Hepatocyte (in vitro differentiated cells): ENCODE data around the gene PPP4R1. TPM values are rescaled to one million over a fixed set of nuclear protein-coding genes. Genes with fewer than 3 reads are reported as not detected.

Experiments
- DNase-seq: peaks from one replicate; pipeline ENCODE4 v3.0.0-alpha.2; 2016; ENCODE audit warnings: low spot score
- H2AFZ ChIP-seq: fragments of 200-600 bp; sonication (generic); 2 replicates; pipeline ENCODE4 v1.6.0; 2016; ENCODE audit warnings: antibody characterized with exemption, mild to moderate bottlenecking
- H3K27ac ChIP-seq: fragments of 200-600 bp; sonication (generic); 2 replicates; pipeline ENCODE4 v1.5.1; 2016; ENCODE audit warnings: mild to moderate bottlenecking
- H3K27me3 ChIP-seq: fragments of 200-600 bp; sonication (generic); 2 replicates; pipeline ENCODE4 v1.6.1; 2016
- H3K36me3 ChIP-seq: fragments of 200-600 bp; sonication (generic); replicated peaks from 2 replicates; pipeline ENCODE4 v1.5.1; 2016; ENCODE audit warnings: low read depth; ENCODE audit not compliant: insufficient read depth
- H3K4me1 ChIP-seq: fragments of 200-600 bp; sonication (generic); 2 replicates; pipeline ENCODE4 v1.5.1; 2016; ENCODE audit warnings: mild to moderate bottlenecking, moderate library complexity; ENCODE audit not compliant: insufficient read depth
- H3K4me2 ChIP-seq: fragments of 200-600 bp; sonication (generic); 2 replicates; pipeline ENCODE4 v1.6.0; 2016
- H3K4me3 ChIP-seq: fragments of 200-600 bp; sonication (generic); 2 replicates; pipeline ENCODE4 v1.5.1; 2016; ENCODE audit warnings: mild to moderate bottlenecking
- H3K79me2 ChIP-seq: fragments of 200-600 bp; sonication (generic); 2 replicates; pipeline ENCODE4 v1.6.0; 2017; ENCODE audit warnings: mild to moderate bottlenecking
- H3K9me2 ChIP-seq: fragments of 200-600 bp; sonication (generic); replicated peaks from 2 replicates; pipeline ENCODE4 v1.6.0; 2017; ENCODE audit warnings: mild to moderate bottlenecking; ENCODE audit not compliant: insufficient read depth
- H3K9me3 ChIP-seq: fragments of 200-600 bp; sonication (generic); 2 replicates; pipeline ENCODE4 v1.5.1; 2016; ENCODE audit warnings: low read depth, mild to moderate bottlenecking
- H4K20me1 ChIP-seq: fragments of 200-600 bp; sonication (generic); 2 replicates; pipeline ENCODE4 v1.6.0; 2016; ENCODE audit warnings: mild to moderate bottlenecking; ENCODE audit not compliant: insufficient read depth, poor library complexity, severe bottlenecking
- CTCF ChIP-seq: fragments of 200-600 bp; sonication (generic); IDR thresholded peaks from 2 replicates; pipeline ENCODE4 v1.5.1; 2016; ENCODE audit warnings: antibody characterized with exemption, mild to moderate bottlenecking; ENCODE audit not compliant: poor library complexity
- EZH2 ChIP-seq: fragments of 200-600 bp; sonication (generic); IDR thresholded peaks from 2 replicates; pipeline ENCODE4 v1.6.1; 2016; ENCODE audit warnings: antibody characterized with exemption, mild to moderate bottlenecking, borderline replicate concordance
- EZH2phosphoT487 ChIP-seq: fragments of 200-600 bp; sonication (generic); IDR thresholded peaks from one replicate; pipeline ENCODE4 v1.6.1; 2018; ENCODE audit warnings: antibody characterized with exemption, mild to moderate bottlenecking, low read depth, moderate library complexity; ENCODE audit not compliant: unreplicated experiment, severe bottlenecking
- WGBS: methylation state at CpG from one replicate; pipeline ENCODE4 v1.1.6; 2016; ENCODE audit warnings: low lambda C conversion rate; ENCODE audit errors: missing lambda C conversion rate; 5-methylcytosine and 5-hydroxymethylcytosine counted together
- polyA plus RNA-seq: library from polyadenylated mRNA; unstranded; fragments of >200 nt; fragmentation: Nextera tagmentation; extraction: Ambion mirVana; gene quantifications from 2 replicates; pipeline ENCODE4 v1.2.1, GENCODE V29; 2016
- total RNA-seq: library from RNA; depleted of rRNA; stranded (reverse); fragments of >200 nt; gene quantifications from 2 replicates; pipeline ENCODE4 v1.2.3, GENCODE V29; 2014

Gene PPP4R1
- total and polyA plus RNA-seq, 2 experiments from 2014 or later = 34.5 to 93.6 TPM

GRCh38 chr18:9631814-9632496, 17.6 kb upstream of the PPP4R1 start:
- H3K4me2 ChIP-seq = no peak overlapping the region
- 64% methylated on average over 5 of the region's 5 CpGs for WGBS
- H3K79me2 ChIP-seq = no peaks in the 10 kb centered on the region
- DNase-seq = no peak
- no peaks in the 10 kb centered on the region for H3K36me3 ChIP-seq
- no peaks in the 10 kb centered on the region for H3K4me1 ChIP-seq
- no peak overlapping the region for H2AFZ ChIP-seq
- H4K20me1 ChIP-seq = no peaks in the 10 kb centered on the region
- H3K27ac ChIP-seq = no peak overlapping the region
- H3K27me3 ChIP-seq = no peaks in the 10 kb centered on the region
- TF ChIP-seq EZH2 (no peak), CTCF (no peak)
- H3K9me3 ChIP-seq = no peaks in the 10 kb centered on the region
- H3K9me2 ChIP-seq = no peaks in the 10 kb centered on the region
- no peak overlapping the region for H3K4me3 ChIP-seq

GRCh38 chr18:9630444-9630843, 16.1 kb upstream of the PPP4R1 start:
- no peaks in the 10 kb centered on the region for H3K9me2 ChIP-seq
- no peak overlapping the region for H3K4me2 ChIP-seq
- DNase-seq = no peak
- no peaks in the 10 kb centered on the region for H3K9me3 ChIP-seq
- no peaks in the 10 kb centered on the region for H4K20me1 ChIP-seq
- no peaks in the 10 kb centered on the region for H3K4me1 ChIP-seq
- no peak overlapping the region for H3K27ac ChIP-seq
- no peak overlapping the region for H3K4me3 ChIP-seq
- H2AFZ ChIP-seq = no peak overlapping the region
- no peaks in the 10 kb centered on the region for H3K27me3 ChIP-seq
- TF ChIP-seq CTCF (no peak), EZH2phosphoT487 (no peak), EZH2 (no peak)
- WGBS = 87% methylated on average over 8 of the region's 8 CpGs
- no peaks in the 10 kb centered on the region for H3K79me2 ChIP-seq
- no peaks in the 10 kb centered on the region for H3K36me3 ChIP-seq

GRCh38 chr18:9629709-9630108, 15.3 kb upstream of the PPP4R1 start:
- Histone ChIP-seq H3K36me3 (no peaks in the 10 kb centered on the region), H3K9me2 (no peaks in the 10 kb centered on the region), H3K27ac (no peak overlapping the region), H3K27me3 (no peaks in the 10 kb centered on the region), H4K20me1 (no peaks in the 10 kb centered on the region), H3K9me3 (no peaks in the 10 kb centered on the region), H3K79me2 (no peaks in the 10 kb centered on the region), H3K4me1 (no peaks in the 10 kb centered on the region), H3K4me2 (no peak overlapping the region), H3K4me3 (no peak overlapping the region), H2AFZ (no peak overlapping the region)
- no peak for TF ChIP-seq CTCF
- TF ChIP-seq EZH2 = no peak
- TF ChIP-seq EZH2phosphoT487 = no peak
- DNase-seq = no peak
- WGBS = 75% methylated on average over 4 of the region's 4 CpGs
